Measurements from ENCODE around the gene GEMIN5. TPM values are rescaled to one million over a fixed set of nuclear protein-coding genes. Genes with fewer than 3 reads are reported as not detected.

Gene GEMIN5
- total and polyA plus RNA-seq, 2 of the 13 experiments (the other 11 are each of a cell fraction or from before 2014, with no cell fraction given) = 6.6 to 28.6 TPM

DNA sequence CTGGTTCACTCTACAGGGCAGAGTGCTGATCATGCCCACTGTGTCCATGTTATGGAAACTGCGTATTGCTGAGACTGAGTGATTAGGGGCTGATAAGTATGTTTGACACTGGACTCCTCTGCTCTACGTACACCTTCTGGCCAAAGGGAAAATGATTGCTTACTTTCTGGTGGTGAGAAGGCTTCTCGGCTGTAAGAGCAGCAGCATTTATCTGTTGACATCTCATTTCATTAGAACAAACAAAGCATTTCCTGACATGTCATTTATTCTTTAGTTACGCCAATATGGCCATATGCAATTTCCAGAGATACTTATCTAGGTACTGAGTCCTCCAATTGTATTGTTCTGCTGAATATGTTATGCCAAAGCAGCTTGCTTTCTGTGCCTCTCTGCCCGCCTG, 93.2 kb downstream of the GEMIN5 start (continued):
- TF ChIP-seq ZNF468 (CRISPR knock-in tag; IDR thresholded peaks at IDR 0.05) (no peak), JARID2 (CRISPR knock-in tag; IDR thresholded peaks at IDR 0.05; ENCODE audit: insufficient replicate concordance) (no peak), ZNF326 (CRISPR knock-in tag; IDR thresholded peaks at IDR 0.05; ENCODE audit: borderline replicate concordance) (no peak), PHF8 (CRISPR knock-in tag; IDR thresholded peaks at IDR 0.05) (no peak), PAF1 (CRISPR knock-in tag; IDR thresholded peaks at IDR 0.05) (no peak), MIER2 (CRISPR knock-in tag; IDR thresholded peaks at IDR 0.05) (no peak), ZKSCAN8 (CRISPR knock-in tag; IDR thresholded peaks at IDR 0.05; ENCODE audit: borderline replicate concordance) (no peak), ZKSCAN5 (CRISPR knock-in tag; IDR thresholded peaks at IDR 0.05) (no peak), JUND (CRISPR knock-in tag; IDR thresholded peaks at IDR 0.05) (no peak), ZNF713 (CRISPR knock-in tag; IDR thresholded peaks at IDR 0.05) (no peak), CBFB (CRISPR knock-in tag; IDR thresholded peaks at IDR 0.05) (no peak), ZFP41 (CRISPR knock-in tag; IDR thresholded peaks at IDR 0.05; ENCODE audit: borderline replicate concordance) (no peak), TOPORS (CRISPR knock-in tag; IDR thresholded peaks at IDR 0.05) (no peak), KLF11 (CRISPR knock-in tag; IDR thresholded peaks at IDR 0.05) (no peak), ZNF703 (CRISPR knock-in tag; IDR thresholded peaks at IDR 0.05; ENCODE audit: borderline replicate concordance) (no peak), ZNF660 (CRISPR knock-in tag; IDR thresholded peaks at IDR 0.05; ENCODE audit: borderline replicate concordance, low read depth) (no peak)
- TF ChIP-seq, protein P1, sequence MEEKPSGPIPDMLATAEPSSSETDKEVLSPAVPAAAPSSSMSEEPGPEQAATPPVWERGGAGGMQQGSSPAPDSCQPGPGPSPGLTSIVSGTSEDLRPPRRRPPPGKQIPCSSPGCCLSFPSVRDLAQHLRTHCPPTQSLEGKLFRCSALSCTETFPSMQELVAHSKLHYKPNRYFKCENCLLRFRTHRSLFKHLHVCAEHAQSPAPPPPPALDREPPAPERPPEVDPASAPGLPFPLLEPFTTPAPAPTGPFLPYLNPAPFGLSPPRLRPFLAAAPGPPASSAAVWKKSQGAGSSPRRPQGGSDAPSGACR (CRISPR knock-in tag; IDR thresholded peaks at IDR 0.05) = no peak
- TF ChIP-seq, protein P2, sequence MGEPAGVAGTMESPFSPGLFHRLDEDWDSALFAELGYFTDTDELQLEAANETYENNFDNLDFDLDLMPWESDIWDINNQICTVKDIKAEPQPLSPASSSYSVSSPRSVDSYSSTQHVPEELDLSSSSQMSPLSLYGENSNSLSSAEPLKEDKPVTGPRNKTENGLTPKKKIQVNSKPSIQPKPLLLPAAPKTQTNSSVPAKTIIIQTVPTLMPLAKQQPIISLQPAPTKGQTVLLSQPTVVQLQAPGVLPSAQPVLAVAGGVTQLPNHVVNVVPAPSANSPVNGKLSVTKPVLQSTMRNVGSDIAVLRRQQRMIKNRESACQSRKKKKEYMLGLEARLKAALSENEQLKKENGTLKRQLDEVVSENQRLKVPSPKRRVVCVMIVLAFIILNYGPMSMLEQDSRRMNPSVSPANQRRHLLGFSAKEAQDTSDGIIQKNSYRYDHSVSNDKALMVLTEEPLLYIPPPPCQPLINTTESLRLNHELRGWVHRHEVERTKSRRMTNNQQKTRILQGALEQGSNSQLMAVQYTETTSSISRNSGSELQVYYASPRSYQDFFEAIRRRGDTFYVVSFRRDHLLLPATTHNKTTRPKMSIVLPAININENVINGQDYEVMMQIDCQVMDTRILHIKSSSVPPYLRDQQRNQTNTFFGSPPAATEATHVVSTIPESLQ (CRISPR knock-in tag; conservative IDR thresholded peaks at IDR 0.05) = no peak
- TF ChIP-seq, protein P3, sequence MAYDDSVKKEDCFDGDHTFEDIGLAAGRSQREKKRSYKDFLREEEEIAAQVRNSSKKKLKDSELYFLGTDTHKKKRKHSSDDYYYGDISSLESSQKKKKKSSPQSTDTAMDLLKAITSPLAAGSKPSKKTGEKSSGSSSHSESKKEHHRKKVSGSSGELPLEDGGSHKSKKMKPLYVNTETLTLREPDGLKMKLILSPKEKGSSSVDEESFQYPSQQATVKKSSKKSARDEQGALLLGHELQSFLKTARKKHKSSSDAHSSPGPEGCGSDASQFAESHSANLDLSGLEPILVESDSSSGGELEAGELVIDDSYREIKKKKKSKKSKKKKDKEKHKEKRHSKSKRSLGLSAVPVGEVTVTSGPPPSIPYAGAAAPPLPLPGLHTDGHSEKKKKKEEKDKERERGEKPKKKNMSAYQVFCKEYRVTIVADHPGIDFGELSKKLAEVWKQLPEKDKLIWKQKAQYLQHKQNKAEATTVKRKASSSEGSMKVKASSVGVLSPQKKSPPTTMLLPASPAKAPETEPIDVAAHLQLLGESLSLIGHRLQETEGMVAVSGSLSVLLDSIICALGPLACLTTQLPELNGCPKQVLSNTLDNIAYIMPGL (CRISPR knock-in tag; IDR thresholded peaks at IDR 0.05; ENCODE audit: borderline replicate concordance in 1 of 2, low read depth in 1 of 2) = no peak
- TF ChIP-seq, protein P4, sequence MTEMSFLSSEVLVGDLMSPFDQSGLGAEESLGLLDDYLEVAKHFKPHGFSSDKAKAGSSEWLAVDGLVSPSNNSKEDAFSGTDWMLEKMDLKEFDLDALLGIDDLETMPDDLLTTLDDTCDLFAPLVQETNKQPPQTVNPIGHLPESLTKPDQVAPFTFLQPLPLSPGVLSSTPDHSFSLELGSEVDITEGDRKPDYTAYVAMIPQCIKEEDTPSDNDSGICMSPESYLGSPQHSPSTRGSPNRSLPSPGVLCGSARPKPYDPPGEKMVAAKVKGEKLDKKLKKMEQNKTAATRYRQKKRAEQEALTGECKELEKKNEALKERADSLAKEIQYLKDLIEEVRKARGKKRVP (CRISPR knock-in tag; IDR thresholded peaks at IDR 0.05) = 0 out of 4 replicates have a peak, but pooled peaks of 1 of the 2 experiments have one; percentile 12
- TF ChIP-seq, protein P5, sequence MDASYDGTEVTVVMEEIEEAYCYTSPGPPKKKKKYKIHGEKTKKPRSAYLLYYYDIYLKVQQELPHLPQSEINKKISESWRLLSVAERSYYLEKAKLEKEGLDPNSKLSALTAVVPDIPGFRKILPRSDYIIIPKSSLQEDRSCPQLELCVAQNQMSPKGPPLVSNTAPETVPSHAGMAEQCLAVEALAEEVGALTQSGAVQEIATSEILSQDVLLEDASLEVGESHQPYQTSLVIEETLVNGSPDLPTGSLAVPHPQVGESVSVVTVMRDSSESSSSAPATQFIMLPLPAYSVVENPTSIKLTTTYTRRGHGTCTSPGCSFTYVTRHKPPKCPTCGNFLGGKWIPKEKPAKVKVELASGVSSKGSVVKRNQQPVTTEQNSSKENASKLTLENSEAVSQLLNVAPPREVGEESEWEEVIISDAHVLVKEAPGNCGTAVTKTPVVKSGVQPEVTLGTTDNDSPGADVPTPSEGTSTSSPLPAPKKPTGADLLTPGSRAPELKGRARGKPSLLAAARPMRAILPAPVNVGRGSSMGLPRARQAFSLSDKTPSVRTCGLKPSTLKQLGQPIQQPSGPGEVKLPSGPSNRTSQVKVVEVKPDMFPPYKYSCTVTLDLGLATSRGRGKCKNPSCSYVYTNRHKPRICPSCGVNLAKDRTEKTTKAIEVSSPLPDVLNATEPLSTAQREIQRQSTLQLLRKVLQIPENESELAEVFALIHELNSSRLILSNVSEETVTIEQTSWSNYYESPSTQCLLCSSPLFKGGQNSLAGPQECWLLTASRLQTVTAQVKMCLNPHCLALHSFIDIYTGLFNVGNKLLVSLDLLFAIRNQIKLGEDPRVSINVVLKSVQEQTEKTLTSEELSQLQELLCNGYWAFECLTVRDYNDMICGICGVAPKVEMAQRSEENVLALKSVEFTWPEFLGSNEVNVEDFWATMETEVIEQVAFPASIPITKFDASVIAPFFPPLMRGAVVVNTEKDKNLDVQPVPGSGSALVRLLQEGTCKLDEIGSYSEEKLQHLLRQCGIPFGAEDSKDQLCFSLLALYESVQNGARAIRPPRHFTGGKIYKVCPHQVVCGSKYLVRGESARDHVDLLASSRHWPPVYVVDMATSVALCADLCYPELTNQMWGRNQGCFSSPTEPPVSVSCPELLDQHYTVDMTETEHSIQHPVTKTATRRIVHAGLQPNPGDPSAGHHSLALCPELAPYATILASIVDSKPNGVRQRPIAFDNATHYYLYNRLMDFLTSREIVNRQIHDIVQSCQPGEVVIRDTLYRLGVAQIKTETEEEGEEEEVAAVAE (CRISPR knock-in tag; IDR thresholded peaks at IDR 0.05; ENCODE audit: borderline replicate concordance) = peak; percentile 31; the same call in 1 of the 2 replicates

All from HepG2 (cell line).